Esophagus muscularis mucosa (tissue), 4 donors: ENCODE measurements around the gene KRT23. TPM values are rescaled to one million over a fixed set of nuclear protein-coding genes. Genes with fewer than 3 reads are reported as not detected.

Experiments used
- DNase-seq: peaks from one replicate; pipeline ENCODE4 v3.0.0-alpha.2; 2017; ENCODE audit errors: extremely low spot score
- H3K27ac ChIP-seq, 4 donors: fragments of 200-600 bp; sonication (generic); replicated peaks in 1 of 4; 1 replicate in 3 of 4; 2 replicates in 1 of 4; pipeline ENCODE4 v1.5.1; 2016 to 2019; ENCODE audit warnings: mild to moderate bottlenecking in 1 of 4
- H3K27me3 ChIP-seq, 4 donors: fragments of 200-600 bp; sonication (generic); one replicate each; pipeline versions ENCODE4 v1.5.1 to v1.6.0; 2016 to 2019
- H3K36me3 ChIP-seq, 4 donors: fragments of 200-600 bp; sonication (generic); one replicate each; pipeline ENCODE4 v1.5.1; 2016 to 2019
- H3K4me1 ChIP-seq, 4 donors: fragments of 200-600 bp; sonication (generic); one replicate each; pipeline ENCODE4 v1.5.1; 2016 to 2019
- H3K4me3 ChIP-seq, 4 donors: fragments of 200-600 bp; sonication (generic); 1 replicate in 2 of 4; 2 replicates in 2 of 4; pipeline ENCODE4 v1.5.1; 2016 to 2019; ENCODE audit warnings: mild to moderate bottlenecking in 4 of 4, moderate library complexity in 1 of 4
- H3K9me3 ChIP-seq, 4 donors: fragments of 200-600 bp; sonication (generic); 1 replicate in 3 of 4; 2 replicates in 1 of 4; pipeline ENCODE4 v1.5.1; 2016 to 2019
- CTCF ChIP-seq, 3 experiments: fragments of 200-600 bp in 2 of 3; fragments of 450-650 bp in 1 of 3; sonication (generic) in 2 of 3; IDR thresholded peaks; one replicate each; pipeline ENCODE4 v1.5.1; 2017 to 2019; ENCODE audit warnings: antibody characterized with exemption in 3 of 3, mild to moderate bottlenecking in 2 of 3, moderate library complexity in 1 of 3
- EP300 ChIP-seq: sonication (generic); formaldehyde crosslinking; IDR thresholded peaks from one replicate; pipeline ENCODE4 v1.6.1; 2017; ENCODE audit warnings: antibody characterized with exemption
- POLR2A ChIP-seq: fragments of 450-650 bp; IDR thresholded peaks from one replicate; pipeline ENCODE4 v1.6.1; 2017; ENCODE audit warnings: antibody characterized with exemption, moderate library complexity, mild to moderate bottlenecking, low read depth
- POLR2AphosphoS5 ChIP-seq, 2 donors: sonication (generic); formaldehyde crosslinking; IDR thresholded peaks; one replicate each; pipeline ENCODE4 v1.6.1; 2017; ENCODE audit warnings: antibody characterized with exemption in 2 of 2
- WGBS: methylation state at CpG from one replicate; pipeline ENCODE4 v1.1.5; 2018; 5-methylcytosine and 5-hydroxymethylcytosine counted together
- intact Hi-C: fragments of 100-400 bp; cut with DNase I; formaldehyde crosslinking; loops from one replicate; pipeline ENCODE4 v1.15.1; 2023
- total RNA-seq, 4 donors: library from RNA; depleted of rRNA; stranded (reverse); fragments of >200 nt; gene quantifications; one replicate each; pipeline versions ENCODE4 v1.1.0 to v1.2.1, GENCODE V29; 2016

The KRT23 gene
- total RNA-seq, 4 donors from 2014 or later: 0.50 TPM; not detected in 3

GRCh38 chr17:40980596-40980995, 43.1 kb upstream of the KRT23 start:
- TF ChIP-seq EP300: no peak
- TF ChIP-seq POLR2A: no peak
- no peak for TF ChIP-seq POLR2AphosphoS5 (IDR thresholded peaks at IDR 0.05)
- no peak overlapping the region for H3K27ac ChIP-seq
- 24% methylated on average over 8 of the region's 8 CpGs for WGBS
- no peaks in the 10 kb centered on the region for H3K9me3 ChIP-seq
- no peaks in the 10 kb centered on the region for H3K36me3 ChIP-seq
- peaks cover 6 to 10% (median 8%) of the 10 kb centered on the region in 4 donors for H3K4me1 ChIP-seq
- no peak overlapping the region for H3K4me3 ChIP-seq
- no peak for DNase-seq
- H3K27me3 ChIP-seq: peaks cover 0 to 12% (median 0%) of the 10 kb centered on the region in 4 donors
- intact Hi-C loops: no loop called here

- Histone ChIP-seq H3K4me3 (no peak overlapping the region), H3K9me3 (no peaks in the 10 kb centered on the region), H3K27me3 (peaks cover 0 to 12% (median 0%) of the 10 kb centered on the region in 4 donors), H3K4me1 (peaks cover 6 to 10% (median 8%) of the 10 kb centered on the region in 4 donors), H3K36me3 (no peaks in the 10 kb centered on the region), H3K27ac (no peak overlapping the region)
- no peak for DNase-seq
- TF ChIP-seq EP300 (no peak), POLR2AphosphoS5 (IDR thresholded peaks at IDR 0.05) (no peak), POLR2A (no peak), CTCF (IDR thresholded peaks at IDR 0.05) (no peak)
- intact Hi-C loops: no loop called here
- 85% methylated on average over 3 of the region's 3 CpGs for WGBS
Measured at GRCh38 chr17:40980117-40980516, 42.7 kb upstream of the KRT23 start.

GRCh38 chr17:40978575-40979151, 41.2 kb upstream of the KRT23 start:
- Histone ChIP-seq H3K4me3 (no peak overlapping the region), H3K9me3 (no peaks in the 10 kb centered on the region), H3K27ac (no peak overlapping the region), H3K4me1 (peaks cover 6 to 10% (median 8%) of the 10 kb centered on the region in 4 donors), H3K27me3 (peaks cover 0 to 12% (median 0%) of the 10 kb centered on the region in 4 donors), H3K36me3 (no peaks in the 10 kb centered on the region)
- no peak for TF ChIP-seq POLR2AphosphoS5 (IDR thresholded peaks at IDR 0.05)
- no peak for TF ChIP-seq EP300
- TF ChIP-seq CTCF (IDR thresholded peaks at IDR 0.05): no peak
- no peak for TF ChIP-seq POLR2A
- WGBS: 84% methylated on average over 11 of the region's 13 CpGs
- no peak for DNase-seq
- intact Hi-C loops: no loop called here

GRCh38 chr17:40975516-40975915, 38.1 kb upstream of the KRT23 start:
- no peak overlapping the region for H3K27ac ChIP-seq
- TF ChIP-seq CTCF (IDR thresholded peaks at IDR 0.05) (no peak), EP300 (no peak), POLR2A (no peak), POLR2AphosphoS5 (IDR thresholded peaks at IDR 0.05) (no peak)
- no peaks in the 10 kb centered on the region for H3K36me3 ChIP-seq
- H3K9me3 ChIP-seq: peaks cover 0 to 4% (median 0%) of the 10 kb centered on the region in 4 donors
- no peak overlapping the region for H3K4me3 ChIP-seq
- no peak for DNase-seq
- peaks cover 0 to 12% (median 0%) of the 10 kb centered on the region in 4 donors for H3K27me3 ChIP-seq
- intact Hi-C loops: no loop called here
- H3K4me1 ChIP-seq: peaks cover 2 to 5% (median 3%) of the 10 kb centered on the region in 4 donors

GRCh38 chr17:40974366-40974765, 36.9 kb upstream of the KRT23 start:
- 88% methylated on average over 3 of the region's 3 CpGs for WGBS
- Histone ChIP-seq H3K9me3 (peaks cover 0 to 4% (median 0%) of the 10 kb centered on the region in 4 donors), H3K27ac (no peak overlapping the region), H3K27me3 (peaks cover 0 to 12% (median 0%) of the 10 kb centered on the region in 4 donors), H3K4me3 (no peak overlapping the region), H3K36me3 (no peaks in the 10 kb centered on the region), H3K4me1 (no peaks in the 10 kb centered on the region)
- intact Hi-C loops: no loop called here
- TF ChIP-seq CTCF (IDR thresholded peaks at IDR 0.05): no peak
- no peak for DNase-seq
